ENCODE data around the gene ZNF695.

- TF ChIP-seq POLR2A (IDR thresholded peaks at IDR 0.05) = no peak
- TF ChIP-seq, protein P1, sequence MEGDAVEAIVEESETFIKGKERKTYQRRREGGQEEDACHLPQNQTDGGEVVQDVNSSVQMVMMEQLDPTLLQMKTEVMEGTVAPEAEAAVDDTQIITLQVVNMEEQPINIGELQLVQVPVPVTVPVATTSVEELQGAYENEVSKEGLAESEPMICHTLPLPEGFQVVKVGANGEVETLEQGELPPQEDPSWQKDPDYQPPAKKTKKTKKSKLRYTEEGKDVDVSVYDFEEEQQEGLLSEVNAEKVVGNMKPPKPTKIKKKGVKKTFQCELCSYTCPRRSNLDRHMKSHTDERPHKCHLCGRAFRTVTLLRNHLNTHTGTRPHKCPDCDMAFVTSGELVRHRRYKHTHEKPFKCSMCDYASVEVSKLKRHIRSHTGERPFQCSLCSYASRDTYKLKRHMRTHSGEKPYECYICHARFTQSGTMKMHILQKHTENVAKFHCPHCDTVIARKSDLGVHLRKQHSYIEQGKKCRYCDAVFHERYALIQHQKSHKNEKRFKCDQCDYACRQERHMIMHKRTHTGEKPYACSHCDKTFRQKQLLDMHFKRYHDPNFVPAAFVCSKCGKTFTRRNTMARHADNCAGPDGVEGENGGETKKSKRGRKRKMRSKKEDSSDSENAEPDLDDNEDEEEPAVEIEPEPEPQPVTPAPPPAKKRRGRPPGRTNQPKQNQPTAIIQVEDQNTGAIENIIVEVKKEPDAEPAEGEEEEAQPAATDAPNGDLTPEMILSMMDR (IDR thresholded peaks at IDR 0.05) = no peak
Observed at GRCh38 chr1:246947255-246947654, 60.6 kb downstream of the ZNF695 start.
